Activated naive CD4-positive, alpha-beta T cell treated with anti-CD3 and anti-CD28 coated beads, Interleukin-2, amount 10 ng/mL, durations not matched to agents 7 days and 5 days (primary cell): ENCODE measurements around the gene ABCA2.

Experiments used
- CTCF ChIA-PET: fragments of 350-600 bp; sonication (Branson Sonifier 250); formaldehyde crosslinking; loops from one replicate; lab custom pipeline; 2021; ENCODE audit warnings: antibody characterized with exemption; lab: Charles Lee
- DNase-seq: peaks from one replicate; pipeline ENCODE4 v3.0.0-alpha.2; 2020
- H3K27ac Mint-ChIP-seq: one replicate; pipeline ENCODE4 v1.8.0; 2021; ENCODE audit warnings: mild to moderate bottlenecking, moderate library complexity, mixed read lengths
- H3K27me3 Mint-ChIP-seq: one replicate; pipeline ENCODE4 v1.8.0; 2021; ENCODE audit warnings: mild to moderate bottlenecking, mixed read lengths
- H3K36me3 Mint-ChIP-seq: one replicate; pipeline ENCODE4 v1.8.0; 2021; ENCODE audit warnings: mixed read lengths
- H3K4me1 Mint-ChIP-seq: one replicate; pipeline ENCODE4 v1.8.0; 2021; ENCODE audit warnings: mixed read lengths
- H3K4me3 Mint-ChIP-seq: one replicate; pipeline ENCODE4 v1.8.0; 2021; ENCODE audit warnings: mild to moderate bottlenecking, moderate library complexity, mixed read lengths
- H3K9me3 Mint-ChIP-seq: one replicate; pipeline ENCODE4 v1.8.0; 2021; ENCODE audit warnings: mixed read lengths

The ABCA2 gene

DNA sequence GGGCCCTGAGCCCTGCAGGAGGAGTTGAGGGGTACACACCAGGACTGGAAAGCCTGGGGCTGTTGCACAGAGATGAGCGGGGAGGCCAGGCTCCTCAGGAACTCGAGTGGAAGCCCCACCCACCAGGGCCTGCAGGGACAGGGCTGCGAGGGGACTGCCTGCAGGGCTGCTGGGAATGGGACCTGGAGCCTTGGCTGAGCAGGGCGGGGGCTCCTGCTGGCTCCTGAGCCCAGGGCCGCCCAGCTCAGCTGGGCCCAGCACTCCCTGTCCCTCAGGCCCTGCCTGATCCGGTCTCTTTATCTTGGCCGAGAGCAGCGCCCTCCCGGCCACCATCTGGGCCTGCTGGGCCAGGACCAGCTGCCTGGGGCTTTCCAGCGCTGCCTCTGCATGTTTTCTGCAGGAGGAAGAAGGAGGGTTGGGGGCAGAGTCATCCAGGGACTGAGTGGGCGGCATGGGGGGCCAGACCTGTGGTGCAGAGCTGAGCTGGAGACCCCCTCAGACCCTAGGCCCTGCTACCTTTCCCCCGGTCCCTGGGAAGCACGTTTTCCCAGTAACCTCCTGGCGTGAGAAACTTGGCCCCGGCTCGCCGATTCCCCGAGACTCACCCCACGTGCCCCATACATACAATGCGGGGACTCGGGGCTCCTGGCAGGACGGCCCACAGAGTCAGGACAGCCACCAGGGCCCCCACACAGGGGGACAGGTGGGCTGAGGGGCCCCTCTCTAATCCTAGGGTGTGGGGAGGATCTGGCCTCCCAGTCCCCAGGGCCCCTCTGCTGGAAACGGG, 66.6 kb downstream of the ABCA2 start:
- H3K27ac Mint-ChIP-seq = no peak overlapping the region
- CTCF ChIA-PET = no interaction called here
- H3K36me3 Mint-ChIP-seq = no peaks in the 10 kb centered on the region
- peaks cover 3% of the 10 kb centered on the region for H3K9me3 Mint-ChIP-seq
- H3K27me3 Mint-ChIP-seq = peaks cover 30% of the 10 kb centered on the region
- no peak for DNase-seq
- H3K4me1 Mint-ChIP-seq = peaks cover 52% of the 10 kb centered on the region
- no peak overlapping the region for H3K4me3 Mint-ChIP-seq

DNA sequence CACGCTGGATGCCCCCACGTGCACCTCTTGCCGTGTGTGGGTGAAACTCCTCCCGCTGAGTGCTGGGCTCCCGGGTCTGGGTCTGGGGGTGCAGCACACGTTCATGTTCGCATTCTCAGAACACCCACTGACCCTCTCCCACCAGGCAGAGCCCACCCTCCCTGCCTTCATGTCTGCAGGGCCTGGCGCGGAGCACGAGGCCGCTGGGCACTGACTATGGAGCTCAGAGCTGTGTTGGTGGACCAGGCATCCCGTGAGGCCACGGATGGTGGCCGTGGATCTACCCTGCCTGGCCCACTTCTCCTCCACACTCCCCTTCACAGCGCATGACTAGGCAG, 67.1 kb downstream of the ABCA2 start:
- Mint-ChIP-seq H3K36me3 (no peaks in the 10 kb centered on the region), H3K4me3 (no peak overlapping the region), H3K4me1 (peaks cover 47% of the 10 kb centered on the region)

DNA sequence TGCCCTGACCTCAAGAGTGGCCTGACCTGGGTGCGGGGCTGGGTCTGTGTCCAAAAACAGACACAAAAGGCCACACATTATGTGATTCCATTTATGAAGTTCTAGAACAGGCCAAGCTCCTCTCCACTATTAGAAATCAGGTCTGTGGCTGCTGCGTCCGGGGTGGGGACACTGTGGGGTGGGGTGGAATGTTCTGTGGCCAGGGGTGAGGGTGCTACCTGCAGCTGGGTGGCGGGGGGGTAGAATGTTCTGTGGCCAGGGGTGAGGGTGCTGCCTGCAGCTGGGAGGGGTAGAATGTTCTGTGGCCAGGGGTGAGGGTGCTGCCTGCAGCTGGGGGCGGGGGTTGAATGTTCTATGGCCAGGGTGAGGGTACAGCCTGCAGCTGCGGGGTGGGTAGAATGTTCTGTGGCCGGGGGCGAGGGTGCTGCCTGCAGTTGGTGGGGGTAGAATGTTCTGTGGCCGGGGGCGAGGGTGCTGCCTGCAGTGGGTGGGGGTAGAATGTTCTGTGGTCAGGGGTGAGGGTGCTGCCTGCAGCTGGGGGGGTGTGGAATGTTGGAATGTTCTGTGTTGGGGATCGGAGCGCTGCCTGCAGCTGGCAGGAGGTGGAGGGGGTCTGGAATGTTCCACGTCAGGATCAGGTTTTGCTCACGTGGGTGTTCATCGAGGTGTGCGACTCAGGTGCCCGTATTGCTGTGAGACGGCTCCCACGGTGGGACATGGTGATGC, 67.7 kb downstream of the ABCA2 start:
- CTCF ChIA-PET = no interaction called here
- Mint-ChIP-seq H3K27me3 (peaks cover 24% of the 10 kb centered on the region), H3K4me1 (peaks cover 41% of the 10 kb centered on the region), H3K36me3 (no peaks in the 10 kb centered on the region), H3K9me3 (peaks cover 7% of the 10 kb centered on the region), H3K4me3 (peak overlapping the region; percentile 47), H3K27ac (peak overlapping the region; percentile 92)
- peak; percentile 49 for DNase-seq

More for the DNA sequence above, 67.1 kb downstream of the ABCA2 start:
- no peak for DNase-seq
- Mint-ChIP-seq H3K27ac (no peak overlapping the region), H3K9me3 (peaks cover 7% of the 10 kb centered on the region), H3K27me3 (peaks cover 24% of the 10 kb centered on the region)
- CTCF ChIA-PET = no interaction called here

DNA sequence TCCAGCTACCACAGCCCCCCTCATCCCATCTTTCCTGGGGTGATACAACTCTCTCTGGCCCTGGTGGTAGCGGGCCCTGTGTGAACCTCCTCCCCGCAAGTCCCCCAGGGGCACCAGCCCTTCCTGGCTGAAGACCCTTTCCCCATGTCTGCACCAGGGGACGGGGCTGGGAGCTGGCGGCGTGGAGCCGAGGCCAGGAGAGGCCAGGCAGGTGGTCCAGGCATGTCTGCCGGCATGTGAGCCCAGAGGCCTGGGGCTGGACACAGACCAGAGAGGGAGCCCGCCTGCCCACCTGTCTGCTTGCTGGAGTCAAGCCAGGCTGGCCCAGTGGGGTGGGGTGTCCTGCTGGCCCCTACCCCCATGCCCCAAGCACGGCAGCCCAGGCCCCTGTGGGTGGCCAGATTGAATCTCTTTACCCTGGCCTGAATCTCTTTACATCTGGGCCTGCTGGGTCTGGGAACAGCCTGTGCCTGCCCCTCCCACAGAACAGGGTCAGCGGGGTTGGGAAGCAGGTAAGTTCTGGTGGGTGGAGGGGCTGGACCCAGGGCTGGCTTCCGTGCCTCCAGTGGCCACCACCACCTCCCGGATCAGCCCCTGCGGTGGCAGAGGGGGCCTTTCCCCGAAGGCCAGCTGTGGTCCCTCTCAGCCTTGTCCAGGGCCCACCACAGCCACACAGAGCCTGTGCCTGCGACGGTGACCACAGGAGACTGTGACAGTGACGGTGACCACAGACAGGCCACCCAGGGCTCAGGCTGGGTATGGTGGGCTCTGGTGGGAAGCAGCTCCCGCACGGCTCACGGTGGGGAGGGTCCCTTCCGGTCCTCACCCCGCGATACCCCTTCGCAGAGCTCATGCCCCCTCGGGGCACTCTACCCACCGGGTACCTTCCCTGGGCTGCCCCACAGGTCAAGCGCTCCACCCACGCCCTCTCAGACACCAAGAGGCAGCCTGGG, 68.9 kb downstream of the ABCA2 start:
- Mint-ChIP-seq H3K9me3 (peaks cover 7% of the 10 kb centered on the region), H3K4me1 (peaks cover 31% of the 10 kb centered on the region), H3K36me3 (no peaks in the 10 kb centered on the region), H3K27ac (no peak overlapping the region), H3K4me3 (no peak overlapping the region), H3K27me3 (peaks cover 21% of the 10 kb centered on the region)
- CTCF ChIA-PET = interaction anchor here (0.5 to 0.9 kb wide), 2 partner anchors 12 to 16 kb away, joined by 3 read pairs; no protein-coding TSS in a partner anchor
- DNase-seq = no peak

DNA sequence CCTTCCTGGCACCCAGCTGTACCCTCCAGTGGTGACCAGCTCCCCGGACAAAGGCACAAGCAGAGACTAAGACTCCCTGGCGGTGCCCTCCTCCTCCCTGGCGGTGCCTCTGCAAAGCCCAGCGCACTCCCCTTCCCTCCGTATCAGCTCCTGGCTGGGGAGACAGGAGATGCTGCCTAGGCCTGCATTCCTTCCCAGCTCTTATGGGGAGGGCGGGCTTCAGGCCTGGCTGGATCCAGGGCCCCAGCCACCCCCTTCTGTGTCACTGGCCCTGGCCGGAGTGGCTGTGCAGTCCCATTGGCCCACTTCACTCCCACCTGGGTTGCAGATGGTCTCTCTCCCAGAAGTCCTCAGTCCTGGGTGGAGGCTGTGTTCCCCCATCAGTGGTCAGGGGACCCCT, 69.6 kb downstream of the ABCA2 start:
- Mint-ChIP-seq H3K4me3 (no peak overlapping the region), H3K36me3 (no peaks in the 10 kb centered on the region), H3K27me3 (peaks cover 21% of the 10 kb centered on the region), H3K4me1 (peaks cover 31% of the 10 kb centered on the region), H3K27ac (no peak overlapping the region), H3K9me3 (peaks cover 7% of the 10 kb centered on the region)
- no peak for DNase-seq
- CTCF ChIA-PET = interaction anchor here (0.9 kb wide), 1 partner anchor 16 kb away, joined by 3 read pairs; no protein-coding TSS in a partner anchor

DNA sequence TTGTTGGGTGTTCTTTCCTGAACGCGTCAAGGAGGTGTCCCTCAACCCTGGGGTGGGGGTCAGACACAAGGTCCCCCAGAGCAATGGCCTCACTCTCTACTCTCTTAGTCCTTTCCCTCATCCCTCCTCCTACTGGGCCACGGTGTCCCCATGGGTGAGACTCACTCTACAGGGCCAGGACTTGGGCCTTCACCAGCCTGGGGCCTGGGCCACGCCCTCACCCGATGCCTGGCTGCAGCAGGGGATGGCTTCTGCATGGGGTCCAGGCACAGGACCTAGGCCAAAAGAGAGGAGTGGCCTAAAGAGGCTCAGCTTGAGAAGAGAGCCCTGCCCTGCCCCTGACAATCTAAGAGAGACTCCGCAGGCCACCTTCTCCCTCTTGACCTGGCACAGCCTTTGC, 70.1 kb downstream of the ABCA2 start:
- Mint-ChIP-seq H3K27me3 (peaks cover 21% of the 10 kb centered on the region), H3K4me1 (peaks cover 26% of the 10 kb centered on the region), H3K4me3 (no peak overlapping the region), H3K9me3 (peaks cover 7% of the 10 kb centered on the region), H3K27ac (no peak overlapping the region), H3K36me3 (no peaks in the 10 kb centered on the region)
- no peak for DNase-seq
- CTCF ChIA-PET = no interaction called here

DNA sequence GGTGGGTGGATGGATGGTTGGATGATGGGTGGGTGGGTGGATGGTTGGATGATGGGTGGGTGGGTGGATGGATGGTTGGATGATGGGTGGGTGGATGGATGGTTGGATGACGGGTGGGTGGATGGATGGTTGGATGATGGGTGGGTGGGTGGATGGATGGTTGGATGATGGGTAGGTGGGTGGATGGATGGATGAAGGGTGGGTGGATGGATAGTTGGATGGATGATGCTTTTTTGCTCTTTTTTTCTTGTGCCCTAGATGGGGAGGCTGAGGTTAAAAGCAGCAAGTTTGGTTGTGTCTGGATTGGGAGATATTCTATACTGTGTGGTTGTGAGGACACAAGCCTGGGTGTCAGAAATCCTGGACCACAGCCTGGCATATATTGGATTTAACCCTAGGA, 70.6 kb downstream of the ABCA2 start:
- CTCF ChIA-PET = no interaction called here
- Mint-ChIP-seq H3K4me1 (peaks cover 21% of the 10 kb centered on the region), H3K27ac (no peak overlapping the region), H3K27me3 (peaks cover 21% of the 10 kb centered on the region), H3K4me3 (no peak overlapping the region), H3K36me3 (no peaks in the 10 kb centered on the region), H3K9me3 (peaks cover 7% of the 10 kb centered on the region)
- no peak for DNase-seq
